ENCODE measurements around the gene TBX15.

DNA sequence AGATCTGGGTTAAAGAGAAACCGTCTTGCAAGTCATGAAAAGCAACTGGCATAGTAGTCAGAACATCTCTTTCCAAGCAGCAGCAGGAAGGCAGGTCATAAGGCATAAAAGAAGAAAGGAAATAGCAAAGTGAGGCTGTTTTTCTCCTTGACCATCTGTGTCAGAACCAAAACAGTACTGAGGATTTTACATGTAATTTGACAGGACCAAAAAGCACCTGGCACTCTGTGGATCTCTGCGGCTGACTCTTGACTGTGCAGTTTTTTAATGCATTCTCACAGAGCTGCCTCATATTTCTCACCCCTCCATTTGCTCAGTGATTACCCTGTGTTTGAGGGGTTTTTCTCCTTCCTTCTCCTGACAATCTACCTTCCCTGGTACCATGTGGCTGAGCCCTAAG is 17.7 kb downstream of the TBX15 start:
- TF ChIP-seq SP1 (IDR thresholded peaks at IDR 0.05) = no peak
- no peak for TF ChIP-seq ZNF384 (IDR thresholded peaks at IDR 0.05)
- TF ChIP-seq SUZ12 (IDR thresholded peaks at IDR 0.05) = no peak
- no peak for TF ChIP-seq FOXM1 (IDR thresholded peaks at IDR 0.05; ENCODE audit: borderline replicate concordance)
- TF ChIP-seq L3MBTL2 (conservative IDR thresholded peaks at IDR 0.05) = no peak
- no peak for TF ChIP-seq ELF4 (IDR thresholded peaks at IDR 0.05)
- no peak for TF ChIP-seq BHLHE40 (IDR thresholded peaks at IDR 0.05; ENCODE audit: borderline replicate concordance)
- TF ChIP-seq TARDBP (IDR thresholded peaks at IDR 0.05) = no peak
- TF ChIP-seq FOXK2 (IDR thresholded peaks at IDR 0.05) = no peak
- no peak for TF ChIP-seq FOXA1 (IDR thresholded peaks at IDR 0.05)
- no peak for TF ChIP-seq LEF1 (IDR thresholded peaks at IDR 0.05; ENCODE audit: borderline replicate concordance)
- no peak for TF ChIP-seq HDGF (IDR thresholded peaks at IDR 0.05; ENCODE audit: borderline replicate concordance)
- TF ChIP-seq, protein P1, sequence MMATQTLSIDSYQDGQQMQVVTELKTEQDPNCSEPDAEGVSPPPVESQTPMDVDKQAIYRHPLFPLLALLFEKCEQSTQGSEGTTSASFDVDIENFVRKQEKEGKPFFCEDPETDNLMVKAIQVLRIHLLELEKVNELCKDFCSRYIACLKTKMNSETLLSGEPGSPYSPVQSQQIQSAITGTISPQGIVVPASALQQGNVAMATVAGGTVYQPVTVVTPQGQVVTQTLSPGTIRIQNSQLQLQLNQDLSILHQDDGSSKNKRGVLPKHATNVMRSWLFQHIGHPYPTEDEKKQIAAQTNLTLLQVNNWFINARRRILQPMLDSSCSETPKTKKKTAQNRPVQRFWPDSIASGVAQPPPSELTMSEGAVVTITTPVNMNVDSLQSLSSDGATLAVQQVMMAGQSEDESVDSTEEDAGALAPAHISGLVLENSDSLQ (IDR thresholded peaks at IDR 0.05) = no peak
- no peak for TF ChIP-seq ARNT (IDR thresholded peaks at IDR 0.05)
